ENCODE measurements around the gene FAM222A.

Gene FAM222A

GRCh38 chr12:109817627-109818231 lies 104.1 kb downstream of the FAM222A start:
- intact Hi-C loops (cut with DNase I), result no loop called here
- no peak for DNase-seq

DNA sequence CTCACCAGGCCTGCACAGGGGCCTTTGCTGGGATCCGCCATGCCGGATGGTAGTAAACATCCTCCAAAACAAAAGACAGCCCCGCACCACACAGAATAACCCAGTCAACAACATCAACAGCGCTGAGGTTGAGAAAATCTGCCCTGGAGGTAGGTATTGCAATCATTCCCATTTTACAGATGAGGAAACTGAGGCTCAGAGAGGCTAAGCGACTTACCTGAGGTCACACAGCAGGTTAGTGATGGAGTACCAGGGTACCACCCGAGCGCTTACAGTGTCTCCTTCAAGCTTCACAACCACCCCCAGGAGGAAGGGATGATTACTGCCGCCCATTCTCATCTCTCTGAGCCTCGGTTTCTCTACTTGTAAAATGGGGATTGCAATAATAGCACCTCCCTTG lies 104.6 kb downstream of the FAM222A start:
- intact Hi-C loops (cut with DNase I), result no loop called here
- DNase-seq, result no peak

DNA sequence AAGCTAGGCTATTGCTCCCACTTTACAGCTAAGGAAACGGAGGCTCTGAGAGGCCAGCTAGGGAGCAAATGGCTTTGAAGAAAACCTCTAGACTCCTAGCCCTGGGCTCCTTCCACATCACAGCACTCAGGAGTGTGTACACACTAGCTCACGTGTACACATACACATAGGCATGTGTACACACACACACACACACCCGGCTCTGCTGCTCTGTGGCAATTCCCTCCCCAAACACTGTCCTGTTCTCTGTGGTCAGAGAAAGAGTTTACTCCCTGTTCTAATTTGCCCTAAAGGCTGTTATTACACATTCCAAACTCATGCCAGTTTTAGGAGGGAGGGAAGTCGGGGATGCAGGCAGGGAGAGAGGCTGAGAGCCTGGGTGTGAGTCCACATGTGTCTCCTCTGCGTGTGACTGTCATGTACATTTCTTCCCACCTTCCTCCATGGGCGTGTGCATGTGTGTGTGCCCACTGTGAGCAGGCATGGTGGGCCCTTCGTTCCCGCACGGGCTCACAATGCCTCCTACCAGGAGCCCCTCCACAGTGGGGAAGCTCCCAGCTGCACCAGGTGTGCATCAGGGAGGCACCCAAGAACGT lies 105.4 kb downstream of the FAM222A start:
- intact Hi-C loops (cut with DNase I), result no loop called here
- DNase-seq, result no peak

Data from head of caudate nucleus (tissue), 42 donors.